HG02981 (cell line): ENCODE results near the gene GRIN2C.

Source experiments
- ATAC-seq: cut with Tn5 transposase; IDR thresholded peaks from one replicate; pipeline ENCODE4 v1.9.1; 2021; ENCODE audit warnings: mild to moderate bottlenecking, moderate library complexity; ENCODE audit not compliant: unreplicated experiment

GRIN2C gene

GRCh38 chr17:74850310-74850709 is 9.4 kb downstream of the GRIN2C start:
- no peak for ATAC-seq

DNA sequence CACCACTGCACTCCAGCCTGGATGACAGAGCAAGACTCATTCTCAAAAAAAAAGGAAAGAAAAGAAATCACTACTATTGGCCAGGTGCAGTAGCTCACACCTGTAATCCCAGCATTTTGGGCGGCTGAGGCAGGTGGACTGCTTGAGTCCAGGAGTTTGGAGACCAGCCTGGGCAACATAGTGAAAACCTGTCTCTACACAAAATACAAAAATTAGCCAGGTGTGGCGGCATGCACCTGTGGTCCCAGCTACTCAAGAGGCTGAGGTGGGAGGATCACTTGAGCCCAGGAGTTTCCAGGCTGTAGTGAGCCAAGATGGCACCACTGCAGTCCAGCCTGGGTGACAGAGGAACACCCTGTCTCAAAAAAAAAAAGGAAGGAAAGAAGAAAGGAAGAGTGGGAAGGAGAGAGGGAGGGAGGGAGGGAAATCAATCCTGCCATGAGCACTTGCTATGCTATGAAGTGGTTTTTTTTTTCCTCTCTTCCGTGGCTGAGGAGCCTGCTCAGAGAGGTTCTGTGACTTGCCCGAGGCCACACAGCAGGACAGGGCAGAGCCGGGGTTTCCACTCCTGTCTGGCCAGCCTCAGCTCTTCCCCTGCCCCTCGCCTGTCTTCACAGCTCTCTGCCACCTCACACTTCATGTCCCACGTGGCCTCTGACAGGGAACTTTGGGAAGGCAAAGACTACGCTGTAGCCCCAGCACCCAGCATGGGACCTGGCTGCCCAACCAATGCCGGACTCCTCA is 10.9 kb downstream of the GRIN2C start:
- no peak for ATAC-seq

DNA sequence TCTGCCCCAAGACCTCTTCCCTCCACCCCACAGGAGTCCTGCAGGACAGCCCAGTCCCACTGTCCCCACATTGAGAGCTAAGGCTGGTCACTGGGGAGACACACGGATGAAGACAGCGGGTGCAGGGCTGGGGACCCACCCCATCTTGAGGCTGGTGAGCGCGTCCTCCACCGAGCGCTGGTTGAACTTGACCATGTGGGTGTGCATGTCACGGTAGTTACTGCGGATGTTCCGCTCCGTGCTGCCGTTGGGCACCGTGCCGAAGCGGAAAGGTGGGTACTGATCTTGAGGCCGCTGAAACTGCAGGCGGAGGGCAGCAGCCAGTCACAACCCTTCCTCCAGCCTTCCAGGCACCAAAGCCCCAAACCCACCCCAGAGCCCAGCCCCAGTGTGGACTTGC is 13.1 kb downstream of the GRIN2C start:
- no peak for ATAC-seq

- ATAC-seq = no peak
Observed at GRCh38 chr17:74843352-74843627, 16.4 kb downstream of the GRIN2C start.

- no peak for ATAC-seq
Observed at GRCh38 chr17:74842599-74843351, 16.9 kb downstream of the GRIN2C start.

- ATAC-seq = no peak
Observed at GRCh38 chr17:74842146-74842598, 17.5 kb downstream of the GRIN2C start.

- ATAC-seq = no peak
Observed at GRCh38 chr17:74840989-74841666, 18.6 kb downstream of the GRIN2C start.

GRCh38 chr17:74839990-74840852 is 19.5 kb downstream of the GRIN2C start:
- no peak for ATAC-seq

DNA sequence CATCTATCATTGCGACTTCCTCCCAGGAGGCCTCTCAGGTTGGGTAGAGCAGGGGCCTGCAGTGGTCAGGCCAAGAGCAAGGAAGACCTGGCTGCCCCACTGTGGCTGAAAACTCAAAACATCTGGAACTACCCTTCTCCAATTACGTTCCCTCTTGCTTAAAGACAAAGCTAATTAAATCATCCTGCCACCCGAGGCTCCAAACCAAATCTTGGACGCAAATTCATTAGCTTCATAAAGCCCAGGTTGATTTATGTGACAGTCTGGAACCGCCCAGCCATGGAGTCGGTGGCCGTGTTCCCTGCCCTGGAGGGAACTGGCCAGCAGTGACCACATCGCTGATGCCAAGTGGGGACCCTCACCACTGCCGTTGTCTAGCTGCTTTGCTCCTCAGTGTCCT is 21.4 kb downstream of the GRIN2C start:
- no peak for ATAC-seq

DNA sequence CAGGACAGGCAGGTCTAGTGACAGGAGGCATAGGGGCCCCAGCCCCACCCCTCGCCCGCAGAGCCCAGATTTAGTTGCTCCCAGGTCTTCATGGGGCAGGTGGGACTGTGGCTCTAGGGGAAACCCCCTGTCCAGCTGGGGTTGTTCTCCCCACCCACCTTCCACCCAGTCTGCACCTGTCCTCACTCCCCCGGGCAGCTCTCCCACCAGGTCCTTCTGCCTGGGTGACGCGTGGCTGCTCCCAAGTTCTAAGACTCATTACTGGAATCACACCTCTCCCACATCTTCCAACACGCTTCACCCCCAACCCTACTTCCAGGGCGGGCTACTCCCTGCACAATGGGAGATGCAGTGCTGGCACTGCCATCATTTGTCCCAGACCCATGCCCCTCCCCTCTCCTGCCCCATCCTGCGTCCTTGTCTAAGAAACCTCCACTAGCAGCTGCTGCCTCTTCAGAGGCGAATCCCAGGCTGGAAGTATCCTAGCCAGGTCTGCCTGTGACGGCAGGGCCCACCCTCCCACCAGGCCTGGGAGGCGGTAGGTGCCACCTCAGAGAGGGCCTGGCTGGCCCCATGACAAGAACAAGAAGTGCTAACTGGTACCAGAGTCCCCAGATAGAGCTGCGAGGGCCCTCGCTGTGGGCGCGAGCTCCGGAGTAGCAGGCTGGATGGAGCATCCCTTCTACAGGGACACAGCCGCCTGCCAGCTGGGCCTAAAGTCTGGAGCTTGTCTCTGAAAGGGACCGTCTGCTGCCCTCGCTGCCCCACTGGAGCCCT is 22.8 kb downstream of the GRIN2C start:
- ATAC-seq = no peak

DNA sequence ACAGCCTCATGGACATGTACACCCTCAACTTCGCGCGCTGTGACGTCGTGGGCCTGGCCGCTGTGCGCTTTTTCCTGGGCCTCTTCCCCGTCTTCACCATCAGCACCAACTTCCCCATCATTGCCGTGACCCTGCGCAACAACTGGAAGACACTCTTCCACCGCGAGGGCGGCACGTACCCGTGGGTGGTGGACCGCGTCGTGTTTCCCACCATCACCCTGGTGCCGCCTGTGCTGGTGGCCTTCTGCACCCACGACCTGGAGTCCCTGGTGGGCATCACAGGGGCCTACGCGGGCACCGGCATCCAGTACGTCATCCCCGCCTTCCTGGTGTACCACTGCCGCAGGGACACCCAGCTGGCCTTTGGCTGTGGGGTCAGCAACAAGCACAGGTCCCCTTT is 23.5 kb downstream of the GRIN2C start:
- ATAC-seq = no peak

DNA sequence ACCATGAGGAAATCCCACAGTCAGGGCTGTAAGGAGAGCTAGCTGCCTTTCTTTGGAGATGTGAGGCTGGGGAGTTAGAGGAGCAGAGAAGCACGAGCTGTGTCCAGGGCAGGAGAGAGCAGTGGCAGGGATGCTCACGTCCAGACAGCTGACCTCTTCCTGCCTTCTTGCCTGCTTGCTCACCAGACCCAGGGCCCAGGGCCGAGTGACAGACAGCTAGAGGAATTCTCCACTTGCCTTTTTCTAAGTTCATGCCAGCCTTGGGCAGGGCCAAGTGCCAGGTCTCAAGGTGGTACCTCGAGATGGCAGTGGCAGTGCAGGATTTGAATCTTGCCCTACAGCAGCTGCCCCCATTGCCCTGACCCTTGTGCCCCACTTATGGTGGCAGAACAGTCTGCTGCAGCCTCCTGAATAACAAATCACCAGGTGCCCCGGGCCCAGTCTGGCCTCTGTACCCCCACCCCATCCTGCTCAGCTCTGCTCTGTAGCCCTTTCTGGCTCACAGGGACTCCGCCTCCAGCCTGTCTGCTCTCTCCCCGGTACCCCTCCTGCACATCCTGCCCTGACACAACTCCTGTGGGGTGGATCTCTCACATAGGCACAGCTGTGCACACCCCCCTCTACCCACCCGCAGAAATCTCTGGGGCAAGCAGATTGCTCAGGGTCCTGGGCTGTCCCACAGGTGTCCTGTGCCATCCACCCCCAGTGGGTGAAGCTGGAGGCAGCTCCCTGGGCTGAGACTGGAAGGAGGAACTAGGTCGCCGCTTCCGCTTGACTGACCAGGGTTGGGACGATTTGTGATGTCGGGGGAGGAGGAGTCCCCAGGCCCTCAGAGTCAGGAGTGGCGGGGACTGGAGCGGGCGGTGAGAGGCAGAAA is 25.9 kb downstream of the GRIN2C start:
- ATAC-seq = no peak

DNA sequence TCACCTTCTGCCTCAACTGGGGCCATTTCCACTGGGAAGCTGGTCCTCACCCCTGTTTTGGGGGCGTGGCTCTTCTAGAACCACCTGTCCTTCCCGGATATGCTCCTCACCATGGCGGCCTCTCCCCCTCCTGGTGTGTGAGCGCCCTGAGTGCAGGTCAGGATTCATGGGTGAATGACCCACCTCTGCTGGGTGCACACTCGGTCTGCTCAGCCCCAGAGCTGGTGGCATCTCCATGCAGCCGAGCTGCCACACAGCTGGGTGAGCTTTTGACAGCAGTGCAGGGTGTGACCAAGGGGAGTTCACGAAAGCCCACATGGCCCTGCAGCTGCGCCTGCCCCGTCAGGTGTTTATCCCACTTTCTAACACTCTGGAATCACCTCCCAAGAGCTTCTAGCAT is 27.3 kb downstream of the GRIN2C start:
- no peak for ATAC-seq

DNA sequence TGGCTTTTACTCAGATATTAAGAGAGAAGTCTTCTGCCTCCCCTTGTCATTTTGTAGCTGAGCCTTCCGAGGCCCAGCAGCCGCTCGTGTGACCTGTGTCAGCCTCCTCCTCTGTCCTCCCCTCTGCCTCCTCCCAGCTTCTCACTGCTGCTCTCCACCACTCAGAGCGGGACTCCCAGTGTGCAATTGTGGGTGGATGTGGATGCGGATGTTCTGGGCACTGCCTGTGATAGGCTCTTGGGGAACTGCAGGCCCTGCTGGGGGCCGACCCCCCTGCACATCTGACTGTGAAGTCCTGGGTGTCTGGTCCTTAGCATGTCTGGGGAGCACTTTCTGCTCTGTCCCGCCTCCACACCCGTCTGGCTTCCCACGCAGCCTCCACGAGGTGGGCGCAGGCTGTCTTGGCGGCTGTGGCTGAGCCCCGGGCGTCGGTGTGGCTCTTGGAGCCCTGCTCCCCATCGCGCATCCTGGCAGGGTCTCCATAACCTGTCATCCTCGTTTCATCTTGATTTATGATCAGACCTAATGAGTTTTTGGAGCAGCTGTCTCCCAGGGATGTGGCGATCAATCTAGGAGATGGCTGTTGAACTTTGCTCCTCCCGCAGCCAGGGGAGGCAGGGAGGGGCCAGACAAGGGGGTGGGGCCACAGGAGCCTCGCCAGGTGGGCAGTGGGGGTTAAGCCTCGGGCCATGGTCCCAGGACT is 28.1 kb downstream of the GRIN2C start:
- ATAC-seq = no peak

DNA sequence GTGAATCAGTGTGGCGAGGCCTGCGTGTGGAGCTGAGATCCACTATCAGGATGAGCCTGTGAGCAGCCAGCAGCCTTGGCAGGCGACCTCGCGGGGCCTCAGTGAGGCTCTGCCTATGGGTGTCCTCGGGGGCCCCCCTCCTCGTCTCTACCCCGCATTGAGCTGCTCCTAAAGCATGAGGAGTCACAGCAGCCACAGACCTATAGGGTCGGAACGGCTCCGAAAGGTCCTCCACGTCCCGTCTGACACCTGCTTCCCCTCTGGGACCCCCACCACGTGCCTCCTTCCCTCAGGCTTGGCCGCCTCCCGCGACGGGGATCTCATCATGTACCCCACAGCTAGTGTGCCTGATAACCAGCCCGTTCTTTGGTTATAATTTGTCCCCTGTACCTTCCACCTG is 28.8 kb downstream of the GRIN2C start:
- no peak for ATAC-seq

DNA sequence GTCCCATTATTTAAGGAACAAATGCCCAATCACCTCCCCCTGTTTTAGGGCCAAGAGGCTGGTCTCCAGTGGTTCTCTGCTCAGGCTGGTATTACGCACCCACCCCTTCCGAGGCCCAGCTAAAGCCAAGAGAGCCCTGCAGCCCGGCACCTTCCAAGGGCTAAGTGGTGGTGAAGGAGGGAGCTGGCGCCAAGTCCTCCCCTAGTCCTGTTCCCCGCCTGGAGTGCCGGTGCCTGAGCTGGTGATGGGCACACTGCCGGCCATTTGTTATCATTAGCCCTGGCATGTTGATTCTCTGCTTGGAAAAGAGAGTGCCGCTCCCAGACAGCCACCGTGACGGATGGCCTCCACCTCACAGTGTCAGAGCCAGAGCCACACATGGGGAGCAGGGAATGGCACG is 31.9 kb downstream of the GRIN2C start:
- ATAC-seq = no peak

- no peak for ATAC-seq
Observed at GRCh38 chr17:74825952-74826719, 33.5 kb downstream of the GRIN2C start.
